Activated CD4-positive, alpha-beta memory T cell treated with anti-CD3 and anti-CD28 coated beads for 36 hours (primary cell): ENCODE results near the gene MOSPD3. TPM values are rescaled to one million over a fixed set of nuclear protein-coding genes. Genes with fewer than 3 reads are reported as not detected.
A peak's percentile ranks its signal among the peaks of the same experiment; 100 is the strongest.

Experiments
- CTCF ChIA-PET: fragments of 350-600 bp; sonication (Branson Sonifier 250); formaldehyde crosslinking; loops from one replicate; lab custom pipeline; 2021; ENCODE audit warnings: antibody characterized with exemption, inconsistent platforms; lab: Charles Lee
- POLR2A ChIA-PET: fragments of 350-600 bp; sonication (Branson Sonifier 250); formaldehyde crosslinking; loops from one replicate; lab custom pipeline; 2021; ENCODE audit warnings: antibody characterized with exemption; lab: Charles Lee
- DNase-seq: peaks from one replicate; pipeline ENCODE4 v3.0.0-alpha.2; 2020
- H3K27ac Mint-ChIP-seq: one replicate; pipeline ENCODE4 v1.8.0; 2021; ENCODE audit warnings: mixed read lengths
- H3K27me3 Mint-ChIP-seq: one replicate; pipeline ENCODE4 v1.8.0; 2021; ENCODE audit warnings: mixed read lengths
- H3K36me3 Mint-ChIP-seq: one replicate; pipeline ENCODE4 v1.8.0; 2021; ENCODE audit warnings: mixed read lengths
- H3K4me1 Mint-ChIP-seq: one replicate; pipeline ENCODE4 v1.8.0; 2021; ENCODE audit warnings: low read depth, mixed read lengths
- H3K4me3 Mint-ChIP-seq: one replicate; pipeline ENCODE4 v1.8.0; 2021; ENCODE audit warnings: mild to moderate bottlenecking, mixed read lengths
- H3K9me3 Mint-ChIP-seq: one replicate; pipeline ENCODE4 v1.8.0; 2021; ENCODE audit warnings: mixed read lengths
- intact Hi-C: fragments of 100-400 bp; cut with micrococcal nuclease; formaldehyde crosslinking; loops from one replicate; pipeline ENCODE4 v1.15.1; 2023
- total RNA-seq, 2 experiments: library from RNA; stranded (reverse); gene quantifications; one replicate each; pipeline ENCODE4 v1.2.3, GENCODE V29; 2021

MOSPD3 gene
- total RNA-seq, 2 experiments from 2014 or later: 14.0 to 14.4 TPM

GRCh38 chr7:100612730-100613390, 520 bp downstream of the MOSPD3 start:
- ChIA-PET CTCF (interaction anchor here (1.0 to 3.1 kb wide), 14 partner anchors 9 to 240 kb away, joined by 3 to 33 read pairs (median 6); partner anchors contain the start of genes FBXO24, LRCH4, POP7 and SLC12A9), POLR2A (interaction anchor here (1.0 to 2.1 kb wide), 9 partner anchors 9 to 262 kb away, joined by 3 to 31 read pairs (median 4); partner anchors contain the start of genes FBXO24, GNB2, LRCH4 and SRRT)
- Mint-ChIP-seq H3K9me3 (no peaks in the 10 kb centered on the region), H3K27ac (peak overlapping the region; percentile 23), H3K36me3 (no peaks in the 10 kb centered on the region), H3K27me3 (no peaks in the 10 kb centered on the region), H3K4me3 (peak overlapping the region; percentile 90), H3K4me1 (peaks cover 14% of the 10 kb centered on the region)
- intact Hi-C loops: loop anchor here (1.0 to 2.0 kb wide), 6 partner anchors 9 to 184 kb away; partner anchors contain the start of genes AGFG2, FBXO24, GNB2 and LRCH4
- DNase-seq: peak; percentile 33

GRCh38 chr7:100613412-100614175, 1.3 kb downstream of the MOSPD3 start:
- H3K9me3 Mint-ChIP-seq: no peaks in the 10 kb centered on the region
- H3K27ac Mint-ChIP-seq: no peak overlapping the region

GRCh38 chr7:100614308-100614861, 2.0 kb downstream of the MOSPD3 start:
- intact Hi-C loops: no loop called here
- H3K27ac Mint-ChIP-seq: no peak overlapping the region
- no peaks in the 10 kb centered on the region for H3K27me3 Mint-ChIP-seq
- H3K36me3 Mint-ChIP-seq: no peaks in the 10 kb centered on the region
- ChIA-PET POLR2A (interaction anchor here (0.7 kb wide), 2 partner anchors 15 to 606 kb away, joined by 3 to 4 read pairs; no protein-coding TSS in a partner anchor), CTCF (interaction anchor here (0.6 to 3.1 kb wide), 5 partner anchors 15 to 462 kb away, joined by 3 to 33 read pairs (median 3); no protein-coding TSS in a partner anchor)
- DNase-seq: no peak
- H3K4me3 Mint-ChIP-seq: no peak overlapping the region
- no peaks in the 10 kb centered on the region for H3K9me3 Mint-ChIP-seq
- peaks cover 14% of the 10 kb centered on the region for H3K4me1 Mint-ChIP-seq

More at GRCh38 chr7:100613412-100614175, 1.3 kb downstream of the MOSPD3 start:
- peaks cover 14% of the 10 kb centered on the region for H3K4me1 Mint-ChIP-seq
- no peak for DNase-seq
- CTCF ChIA-PET: interaction anchor here (0.6 to 3.1 kb wide), 12 partner anchors 10 to 461 kb away, joined by 3 to 33 read pairs (median 6); partner anchors contain the start of genes FBXO24, LRCH4 and POP7
- H3K36me3 Mint-ChIP-seq: no peaks in the 10 kb centered on the region
- H3K4me3 Mint-ChIP-seq: peak overlapping the region; percentile 78
- no peaks in the 10 kb centered on the region for H3K27me3 Mint-ChIP-seq
- POLR2A ChIA-PET: interaction anchor here (0.7 to 2.1 kb wide), 3 partner anchors 16 to 59 kb away, joined by 4 to 31 read pairs (median 7); partner anchors contain the start of genes FBXO24, GNB2 and LRCH4
- intact Hi-C loops: loop anchor here (2.0 kb wide), 1 partner anchor 75 kb away; the partner anchor contains the start of gene AGFG2

GRCh38 chr7:100620239-100620638, 7.9 kb downstream of the MOSPD3 start:
- Mint-ChIP-seq H3K9me3 (no peaks in the 10 kb centered on the region), H3K4me1 (no peaks in the 10 kb centered on the region), H3K27ac (no peak overlapping the region), H3K4me3 (no peak overlapping the region), H3K27me3 (no peaks in the 10 kb centered on the region), H3K36me3 (no peaks in the 10 kb centered on the region)
- ChIA-PET POLR2A (interaction anchor here (1.2 kb wide), 1 partner anchor 13 kb away, joined by 3 read pairs; no protein-coding TSS in a partner anchor), CTCF (interaction anchor here (1.0 to 1.6 kb wide), 5 partner anchors 10 to 138 kb away, joined by 3 to 4 read pairs (median 3); no protein-coding TSS in a partner anchor)
- intact Hi-C loops: loop anchor here (10.0 kb wide), 1 partner anchor 235 kb away; the partner anchor contains the start of gene SLC12A9
- DNase-seq: no peak

- Mint-ChIP-seq H3K27ac (no peak overlapping the region), H3K9me3 (no peaks in the 10 kb centered on the region), H3K4me1 (peaks cover 2% of the 10 kb centered on the region), H3K27me3 (no peaks in the 10 kb centered on the region), H3K36me3 (no peaks in the 10 kb centered on the region), H3K4me3 (no peak overlapping the region)
- ChIA-PET CTCF (interaction anchor here (1.0 to 1.6 kb wide), 4 partner anchors 9 to 138 kb away, joined by 3 to 4 read pairs (median 4); no protein-coding TSS in a partner anchor), POLR2A (interaction anchor here (1.2 kb wide), 1 partner anchor 12 kb away, joined by 3 read pairs; no protein-coding TSS in a partner anchor)
- DNase-seq: no peak
- intact Hi-C loops: loop anchor here (10.0 kb wide), 1 partner anchor 234 kb away; the partner anchor contains the start of gene SLC12A9
Observed at GRCh38 chr7:100620804-100621203, 8.5 kb downstream of the MOSPD3 start.

GRCh38 chr7:100621554-100621953, 9.2 kb downstream of the MOSPD3 start:
- H3K4me1 Mint-ChIP-seq: peaks cover 9% of the 10 kb centered on the region
- H3K4me3 Mint-ChIP-seq: no peak overlapping the region
- H3K36me3 Mint-ChIP-seq: no peaks in the 10 kb centered on the region
- intact Hi-C loops: loop anchor here (10.0 kb wide), 1 partner anchor 233 kb away; the partner anchor contains the start of gene SLC12A9
- ChIA-PET CTCF (interaction anchor here (1.6 kb wide), 1 partner anchor 9 kb away, joined by 4 read pairs; no protein-coding TSS in a partner anchor), POLR2A (no interaction called here)
- no peak overlapping the region for H3K27ac Mint-ChIP-seq
- H3K9me3 Mint-ChIP-seq: no peaks in the 10 kb centered on the region
- no peak for DNase-seq
- no peaks in the 10 kb centered on the region for H3K27me3 Mint-ChIP-seq

GRCh38 chr7:100623951-100624824, 11.8 kb downstream of the MOSPD3 start:
- no peaks in the 10 kb centered on the region for H3K27me3 Mint-ChIP-seq
- no peak overlapping the region for H3K4me3 Mint-ChIP-seq
- ChIA-PET POLR2A (interaction anchor here (0.6 kb wide), 1 partner anchor 60 kb away, joined by 3 read pairs; no protein-coding TSS in a partner anchor), CTCF (interaction anchor here (2.6 to 3.6 kb wide), 2 partner anchors 10 to 11 kb away, joined by 6 to 17 read pairs; partner anchors contain the start of gene MOSPD3)
- intact Hi-C loops: loop anchor here (10.0 kb wide), 1 partner anchor 231 kb away; the partner anchor contains the start of gene SLC12A9
- no peaks in the 10 kb centered on the region for H3K9me3 Mint-ChIP-seq
- no peak for DNase-seq
- peaks cover 12% of the 10 kb centered on the region for H3K4me1 Mint-ChIP-seq
- H3K27ac Mint-ChIP-seq: no peak overlapping the region
- peaks cover 1% of the 10 kb centered on the region for H3K36me3 Mint-ChIP-seq

- no peak for DNase-seq
- POLR2A ChIA-PET: interaction anchor here (0.6 to 1.5 kb wide), 6 partner anchors 9 to 79 kb away, joined by 3 to 7 read pairs (median 4); partner anchors contain the start of genes FBXO24, GIGYF1, MOSPD3 and POP7
- Mint-ChIP-seq H3K9me3 (no peaks in the 10 kb centered on the region), H3K36me3 (peaks cover 1% of the 10 kb centered on the region), H3K4me1 (peaks cover 12% of the 10 kb centered on the region), H3K27ac (no peak overlapping the region), H3K27me3 (no peaks in the 10 kb centered on the region), H3K4me3 (peak overlapping the region; percentile 65)
- CTCF ChIA-PET: interaction anchor here (1.5 to 3.6 kb wide), 4 partner anchors 8 to 80 kb away, joined by 5 to 17 read pairs (median 6); partner anchors contain the start of genes MOSPD3 and POP7
- intact Hi-C loops: loop anchor here (1.0 to 10.0 kb wide), 4 partner anchors 14 to 229 kb away; partner anchors contain the start of genes FBXO24, GNB2, LRCH4 and MOSPD3
Observed at GRCh38 chr7:100626055-100626454, 13.7 kb downstream of the MOSPD3 start.

- peaks cover 1% of the 10 kb centered on the region for H3K36me3 Mint-ChIP-seq
- ChIA-PET CTCF (interaction anchor here (1.5 to 3.6 kb wide), 3 partner anchors 7 to 79 kb away, joined by 5 to 17 read pairs (median 6); partner anchors contain the start of genes MOSPD3 and POP7), POLR2A (interaction anchor here (0.5 to 1.5 kb wide), 6 partner anchors 9 to 198 kb away, joined by 3 to 7 read pairs (median 4); partner anchors contain the start of genes GIGYF1, MOSPD3, POP7 and ZCWPW1)
- H3K27ac Mint-ChIP-seq: peak overlapping the region; percentile 38
- peaks cover 12% of the 10 kb centered on the region for H3K4me1 Mint-ChIP-seq
- no peaks in the 10 kb centered on the region for H3K27me3 Mint-ChIP-seq
- intact Hi-C loops: loop anchor here (1.0 to 10.0 kb wide), 4 partner anchors 14 to 228 kb away; partner anchors contain the start of genes FBXO24, GNB2, LRCH4 and MOSPD3
- no peaks in the 10 kb centered on the region for H3K9me3 Mint-ChIP-seq
- DNase-seq: peak; percentile 96
- H3K4me3 Mint-ChIP-seq: peak overlapping the region; percentile 65
Observed at GRCh38 chr7:100626530-100627237, 14.3 kb downstream of the MOSPD3 start.
